HG02571 (cell line): ENCODE results near the gene PIGK.
"Not testable (repeated sequence)": the region's sequence is repeated elsewhere in the genome, so short reads cannot be mapped to it uniquely, and the experiment has no call there.

Source experiments
- ATAC-seq: cut with Tn5 transposase; IDR thresholded peaks from one replicate; pipeline ENCODE4 v1.9.1; 2021; ENCODE audit warnings: mild to moderate bottlenecking, moderate library complexity; ENCODE audit not compliant: unreplicated experiment

The PIGK gene

DNA sequence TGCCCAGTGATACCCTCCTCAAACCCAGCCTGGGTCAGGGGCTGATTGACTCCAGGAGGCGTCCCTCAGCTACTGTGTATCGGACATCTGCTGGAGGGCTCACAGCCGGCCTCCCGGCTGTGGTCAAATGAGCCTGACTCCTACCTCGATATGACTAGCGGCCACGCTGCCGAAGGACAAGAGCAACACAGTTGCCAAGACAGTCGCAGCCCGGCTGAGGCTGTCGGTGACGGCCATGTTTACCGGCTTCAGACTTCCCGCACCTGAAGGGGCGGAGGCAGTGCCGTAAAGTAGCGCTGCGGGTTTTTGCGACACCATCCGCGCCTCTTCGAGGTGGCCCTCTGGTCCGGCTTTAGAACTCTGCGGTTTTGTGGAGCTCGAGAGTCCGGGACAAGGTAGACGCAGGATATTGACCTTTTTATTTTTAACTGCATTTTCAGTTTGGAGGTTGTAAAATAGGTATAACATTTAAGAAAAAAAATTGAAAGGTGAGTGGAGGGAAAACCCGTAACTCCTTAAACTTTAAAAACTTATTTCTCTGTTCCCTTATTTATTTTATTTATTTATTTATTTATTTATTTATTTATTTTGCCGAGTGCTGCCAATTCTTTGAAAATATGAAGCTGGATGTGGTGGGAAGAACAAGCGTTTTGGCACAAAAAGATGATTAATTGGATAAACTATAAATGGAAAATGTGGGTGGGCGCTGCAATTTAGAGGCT is at the start of gene PIGK:
PIGK (minus strand) TSS at position 265 of the 722 bp plus-strand sequence; CDS start at position 237, 28 bp downstream.
- ATAC-seq = peak; percentile 94

DNA sequence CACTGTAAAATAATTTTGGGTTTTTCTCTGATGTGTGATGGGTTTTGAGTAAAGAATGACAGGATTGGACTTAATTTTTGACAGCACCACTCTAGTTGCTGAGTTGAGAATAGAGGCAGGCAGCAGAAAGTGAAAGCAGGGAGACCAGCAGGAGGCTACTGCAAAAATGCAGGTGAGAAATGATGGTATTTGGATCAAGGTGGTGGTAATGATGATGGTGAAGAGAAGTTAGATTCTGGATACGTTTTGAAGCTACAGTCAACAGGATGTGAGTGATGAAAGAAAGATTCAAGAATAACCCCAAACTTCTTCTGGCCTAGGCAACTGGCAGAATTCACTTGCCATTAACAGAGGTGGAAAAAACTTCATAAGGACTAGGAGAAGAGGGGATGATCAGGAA is 47.8 kb upstream of the PIGK start:
- ATAC-seq = no peak

DNA sequence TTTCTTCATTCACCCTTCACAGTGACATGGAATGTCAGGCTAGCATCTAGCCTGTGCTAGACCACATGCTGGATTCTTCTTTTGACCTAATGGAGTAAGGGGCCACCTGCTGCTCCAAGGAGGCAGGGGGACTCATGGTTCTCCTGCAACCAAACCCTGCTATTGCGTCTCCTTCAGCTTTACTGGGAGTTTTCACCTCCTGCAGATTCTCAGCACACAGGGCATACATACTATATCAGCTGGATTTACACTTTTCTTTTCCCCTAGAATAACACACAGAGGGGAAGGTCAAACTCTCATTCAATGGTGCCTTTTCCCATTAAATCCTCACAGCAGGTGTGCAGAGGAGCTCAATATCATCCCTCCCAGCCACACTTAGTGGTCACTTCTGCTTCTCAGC is 46.0 kb upstream of the PIGK start:
- no peak for ATAC-seq

DNA sequence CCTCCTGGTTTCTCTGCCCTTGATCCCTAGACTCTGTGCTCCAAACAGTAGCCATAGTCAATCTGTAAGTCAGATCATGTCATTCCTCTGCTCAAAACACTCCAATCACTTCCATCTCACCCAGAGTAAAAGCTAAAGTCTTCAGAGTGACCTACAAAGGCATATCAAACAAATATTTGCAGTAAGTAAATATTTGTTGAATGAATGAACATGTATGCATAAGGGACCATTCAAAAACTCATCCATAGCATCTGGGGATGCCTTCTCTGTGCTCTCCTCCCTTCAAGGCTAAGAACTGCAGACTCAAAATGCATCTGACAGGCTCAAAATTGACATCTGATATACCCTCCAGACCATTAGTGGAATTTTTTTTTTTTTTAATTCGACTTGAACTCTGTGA is 44.5 kb upstream of the PIGK start:
- no peak for ATAC-seq

DNA sequence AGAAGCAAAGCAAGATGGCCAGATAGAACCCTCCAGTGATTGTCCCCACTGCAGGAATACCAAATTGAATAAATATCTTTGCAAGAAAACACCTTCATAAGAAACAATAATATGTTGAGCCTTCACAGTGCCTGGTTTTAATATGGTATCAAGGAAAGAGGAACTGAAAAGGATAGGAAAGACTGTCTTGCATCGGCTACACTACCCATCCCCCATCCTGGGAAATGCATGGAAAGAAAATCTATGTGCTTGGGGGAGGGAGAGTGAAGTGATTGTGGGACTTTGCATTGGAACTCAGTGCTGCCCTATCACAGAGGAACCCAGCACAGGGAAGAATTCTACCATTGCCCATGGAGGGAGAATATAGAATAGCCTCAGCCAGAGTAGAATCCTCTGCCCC is 34.0 kb upstream of the PIGK start:
- ATAC-seq = no peak

DNA sequence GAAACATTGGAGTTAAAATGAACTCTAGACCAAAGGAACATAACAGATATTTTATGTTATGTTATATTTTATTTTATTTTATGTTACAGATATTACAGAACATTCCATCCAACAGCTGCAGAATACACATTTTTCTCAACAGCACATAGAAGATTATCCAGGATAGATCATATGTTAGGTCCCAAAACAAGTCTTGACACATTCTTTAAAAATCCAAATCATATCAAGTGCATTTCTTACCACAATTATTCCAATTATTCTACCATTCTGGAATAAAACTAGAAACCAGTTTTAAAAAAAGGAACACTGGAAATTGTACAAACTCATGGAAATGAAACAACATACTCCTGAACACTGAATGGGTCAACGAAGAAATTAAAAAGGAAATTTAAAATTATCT is 30.9 kb upstream of the PIGK start:
- no peak for ATAC-seq

DNA sequence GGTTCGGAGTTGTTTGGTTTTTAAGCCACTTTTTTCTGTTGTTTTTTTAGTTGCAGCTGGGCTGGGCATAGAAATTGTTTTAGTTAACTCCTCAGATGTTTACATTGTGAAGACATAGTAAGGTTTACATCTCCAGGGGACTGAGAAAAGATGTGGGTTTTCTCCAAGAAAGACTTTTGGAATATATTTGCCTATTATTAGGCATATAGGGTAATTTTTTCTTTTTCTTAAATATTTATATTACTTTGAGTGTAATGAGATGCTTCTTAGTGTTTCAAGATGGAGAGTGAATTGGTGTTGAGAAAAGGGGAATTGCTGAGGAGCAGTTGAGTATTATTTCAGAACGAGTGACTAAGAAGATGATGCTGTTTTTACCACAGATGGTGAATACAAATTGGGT is 26.6 kb upstream of the PIGK start:
- ATAC-seq = no peak

DNA sequence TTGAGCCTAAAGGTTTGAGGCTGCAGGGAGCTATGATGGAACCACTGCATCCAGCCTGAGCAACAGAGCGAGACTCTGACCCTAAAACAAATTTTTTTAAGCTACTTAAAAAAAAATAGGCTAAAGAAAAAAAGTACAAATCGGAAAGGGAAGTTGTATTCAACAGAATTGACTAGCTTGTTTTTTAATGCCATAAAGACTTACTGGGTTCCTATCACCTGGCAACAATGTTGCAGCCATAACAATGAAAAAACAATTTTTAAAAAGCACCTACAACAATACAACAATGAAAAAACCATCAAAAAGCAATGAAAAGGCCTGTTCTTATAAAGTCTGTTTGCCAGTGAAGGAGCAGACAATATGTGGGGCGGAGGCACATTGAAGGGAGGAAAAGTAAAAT is 20.1 kb upstream of the PIGK start:
- ATAC-seq = no peak

DNA sequence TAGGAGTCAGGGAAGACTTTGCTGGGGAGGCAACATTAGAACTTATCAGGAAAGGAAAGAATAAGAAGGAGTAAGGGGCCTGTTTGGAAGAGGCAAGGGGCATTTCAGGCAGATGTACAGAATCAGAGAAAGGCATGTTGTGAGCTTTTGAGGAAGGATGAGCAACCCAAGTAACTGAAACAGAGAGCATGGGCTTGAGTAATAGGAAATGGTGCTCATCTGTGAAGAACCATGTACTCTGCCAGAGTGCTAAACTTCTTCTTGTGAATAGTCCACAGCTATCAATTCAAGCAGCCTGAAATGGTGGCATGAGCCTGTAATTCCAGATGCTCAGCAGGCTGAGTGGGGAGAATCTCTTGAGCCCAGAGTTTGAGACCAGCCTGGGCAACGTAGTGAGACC is 19.2 kb upstream of the PIGK start:
- ATAC-seq = no peak

DNA sequence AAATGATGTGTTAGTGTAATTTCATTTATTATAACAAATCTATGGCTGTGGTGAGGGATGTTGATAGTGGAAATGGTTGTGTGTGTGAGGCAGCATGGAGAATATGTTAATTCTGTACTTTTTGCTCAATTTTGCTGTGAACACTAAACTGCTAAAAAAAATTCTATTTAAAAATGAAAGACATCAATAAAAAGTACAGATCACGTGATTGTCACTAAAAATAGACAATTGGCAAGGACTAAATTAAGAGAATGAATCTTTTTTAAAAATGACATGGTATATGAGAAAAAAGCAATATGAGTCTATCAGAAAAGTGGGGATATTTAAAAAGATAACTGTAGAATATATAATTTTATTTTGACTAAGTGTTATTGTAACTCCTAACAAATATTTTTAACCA is 15.7 kb upstream of the PIGK start:
- no peak for ATAC-seq

DNA sequence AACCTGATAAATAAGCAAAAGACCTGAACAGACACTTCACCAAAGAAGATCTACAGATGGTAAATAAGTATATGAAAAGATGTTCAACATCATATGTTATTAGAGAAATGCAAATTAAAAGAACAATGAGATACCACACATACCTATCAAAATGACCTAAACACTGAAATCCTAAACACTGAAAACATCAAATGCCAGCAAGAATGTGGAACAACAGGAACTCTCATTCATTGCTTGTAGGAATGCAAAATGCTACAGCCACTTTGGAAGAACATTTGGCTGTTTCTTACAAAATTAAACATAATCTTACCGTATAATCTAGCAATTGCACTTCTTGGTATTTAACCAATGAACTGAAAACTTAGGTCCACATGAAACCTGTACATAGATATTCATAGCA is 14.9 kb upstream of the PIGK start:
- no peak for ATAC-seq

DNA sequence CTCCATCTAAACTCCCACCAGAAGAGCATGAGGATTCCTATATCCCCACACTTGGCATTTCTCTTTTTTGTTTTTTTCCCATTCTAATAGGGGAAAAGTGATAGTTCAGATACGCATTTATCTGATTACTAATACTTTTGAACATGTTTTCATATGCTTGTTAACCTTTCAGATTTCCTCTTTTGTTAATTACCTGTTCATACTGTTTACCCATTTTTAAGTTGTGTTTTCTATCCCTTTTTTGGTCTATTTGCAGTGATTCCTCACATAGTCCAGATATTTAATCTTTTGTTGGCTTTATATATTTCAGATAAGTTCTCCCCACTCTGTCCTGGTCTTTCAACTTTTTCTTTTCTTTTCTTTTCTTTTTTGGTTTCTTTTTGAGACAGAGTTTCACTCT is 13.6 kb upstream of the PIGK start:
- no peak for ATAC-seq

DNA sequence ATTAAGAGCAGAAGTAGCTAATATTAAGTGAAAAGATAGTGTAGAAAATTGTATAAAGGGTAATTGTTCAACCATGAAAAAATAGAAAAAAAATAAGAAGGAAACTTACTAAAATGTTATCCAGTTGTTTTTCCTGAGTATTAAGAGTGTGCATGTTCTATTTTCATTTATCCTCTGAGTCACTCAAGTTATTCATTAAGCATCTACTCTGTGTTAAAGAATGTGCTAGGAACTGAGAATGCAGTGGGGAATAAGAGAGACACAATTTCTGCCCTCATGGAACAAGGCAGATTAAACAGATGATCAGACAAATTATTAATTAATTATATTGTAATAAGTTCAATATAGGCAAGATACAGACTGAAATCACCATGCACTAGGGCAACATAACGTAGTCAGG is 10.8 kb upstream of the PIGK start:
- no peak for ATAC-seq

DNA sequence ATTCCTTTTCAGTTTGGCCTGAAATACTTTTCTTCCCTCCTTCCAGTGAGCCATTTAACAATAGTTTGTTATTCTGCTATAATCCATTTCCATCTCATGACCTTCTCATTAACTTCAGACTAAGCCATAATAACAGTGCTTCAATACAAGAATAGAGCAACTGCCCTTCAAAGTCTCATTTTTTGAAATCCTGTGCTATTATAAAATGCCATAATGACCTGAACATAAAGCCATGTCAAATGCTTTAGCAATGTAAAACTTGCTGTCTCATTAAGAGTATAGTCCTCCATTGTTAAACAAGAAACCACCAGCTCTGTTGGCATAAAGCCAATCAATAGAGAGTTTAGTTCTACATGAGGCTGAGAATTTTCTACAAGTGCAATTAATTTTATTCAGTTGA is 9.6 kb upstream of the PIGK start:
- ATAC-seq = no peak

DNA sequence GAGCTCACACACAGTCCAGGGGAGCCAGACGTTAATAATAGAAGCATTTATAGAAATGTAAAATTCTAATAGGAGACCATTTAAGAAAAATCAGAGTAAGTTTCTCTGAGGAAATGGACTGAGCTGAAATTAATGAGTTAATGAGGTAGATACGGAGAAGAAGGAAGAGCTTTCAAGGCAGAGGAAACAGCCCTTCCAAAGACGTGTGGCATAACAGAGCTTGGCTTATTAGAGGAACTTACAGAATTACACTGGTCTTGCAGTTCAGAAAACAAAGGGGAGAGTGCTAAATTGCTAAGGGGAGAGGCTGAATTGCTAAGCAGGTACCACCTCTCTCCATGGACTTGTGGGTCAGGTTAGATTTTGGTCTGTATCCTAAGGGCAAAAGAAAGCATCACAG is 8.2 kb upstream of the PIGK start:
- no peak for ATAC-seq

DNA sequence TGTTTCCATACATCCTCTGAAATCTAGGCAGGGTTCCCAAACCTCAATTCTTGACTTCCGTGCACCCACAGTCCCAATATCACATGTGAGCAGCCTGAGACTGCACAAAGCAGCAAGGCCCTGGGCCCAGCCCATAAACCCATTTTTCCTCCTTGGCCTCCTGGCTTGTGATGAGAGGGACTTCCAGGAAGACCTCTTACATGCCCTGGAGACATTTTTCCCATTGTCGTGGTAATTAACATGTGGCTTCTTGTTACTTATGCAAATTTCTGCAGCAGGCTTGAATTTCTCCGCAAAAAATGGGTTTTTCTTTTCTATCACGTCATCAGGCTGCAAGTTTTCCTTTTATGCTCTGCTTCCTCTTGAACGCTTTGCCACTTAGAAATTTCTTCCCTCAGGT is 3.3 kb upstream of the PIGK start:
- ATAC-seq = no peak

DNA sequence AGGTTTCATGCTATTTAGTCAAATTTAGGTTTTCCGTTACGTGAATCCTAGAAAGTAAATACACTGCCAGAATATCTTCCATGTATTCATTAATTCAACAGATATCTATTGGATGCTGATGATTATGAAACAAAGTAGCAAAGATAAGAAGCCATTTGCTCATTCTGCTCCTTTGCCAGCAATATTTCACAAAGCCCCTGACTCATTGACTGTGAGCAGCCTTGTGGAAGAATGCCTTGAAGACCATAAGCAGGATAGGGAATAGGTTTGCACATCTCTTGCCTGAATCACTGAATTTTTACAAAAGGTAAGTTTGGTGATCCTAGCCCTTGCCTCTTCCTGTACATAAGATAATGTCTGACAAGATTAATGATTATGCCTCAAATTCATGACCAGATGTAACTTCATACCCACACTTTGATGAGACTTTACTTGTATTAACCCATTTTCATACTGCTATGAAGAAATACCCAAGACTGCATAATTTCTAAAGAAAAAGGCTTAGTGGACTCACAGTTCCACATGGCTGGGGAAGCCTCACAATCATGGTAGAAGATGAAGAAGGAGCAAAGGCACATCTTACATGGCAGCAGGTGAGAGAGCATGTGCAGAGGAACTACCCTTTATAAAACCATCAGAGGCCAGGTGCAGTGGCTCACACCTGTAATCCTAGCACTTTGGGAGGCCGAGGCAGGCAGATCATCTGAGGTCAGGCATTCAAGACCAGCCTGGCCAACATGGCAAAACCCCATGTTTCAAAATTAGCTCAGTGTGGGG is 1.6 kb upstream of the PIGK start:
- no peak for ATAC-seq

DNA sequence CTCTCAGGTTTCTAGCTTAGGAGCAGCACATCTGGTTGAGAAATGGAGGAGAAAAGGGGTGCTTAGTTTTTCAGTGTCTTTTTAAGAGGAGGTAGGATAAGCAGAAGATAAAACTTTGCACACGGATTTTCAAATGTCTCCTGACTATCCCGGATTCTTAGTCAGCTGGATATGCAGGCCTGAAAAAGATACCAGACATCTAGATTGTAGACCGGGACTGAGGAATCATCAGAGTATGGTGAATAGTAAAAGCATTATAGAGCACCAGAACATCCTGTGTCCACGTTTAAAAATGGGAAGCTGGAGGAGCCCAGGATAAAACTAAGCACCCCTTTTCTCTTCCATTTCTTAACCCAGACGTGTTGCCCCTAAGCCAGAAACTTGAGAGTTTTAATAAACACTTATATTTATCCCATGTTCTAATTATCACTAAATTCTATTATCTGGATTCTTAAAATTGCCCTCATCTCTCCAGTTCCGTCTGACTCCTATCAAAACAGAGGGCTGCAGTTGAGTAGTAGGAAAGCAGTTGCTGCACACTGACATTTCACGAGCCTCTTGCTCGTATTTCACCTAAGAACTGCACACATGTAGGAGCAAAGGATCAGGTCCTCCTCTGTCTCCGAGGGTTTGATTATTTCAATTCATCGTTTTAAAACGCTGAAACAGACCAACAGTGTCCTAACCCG is 609 bp downstream of the PIGK start:
- ATAC-seq = peak; percentile 32

DNA sequence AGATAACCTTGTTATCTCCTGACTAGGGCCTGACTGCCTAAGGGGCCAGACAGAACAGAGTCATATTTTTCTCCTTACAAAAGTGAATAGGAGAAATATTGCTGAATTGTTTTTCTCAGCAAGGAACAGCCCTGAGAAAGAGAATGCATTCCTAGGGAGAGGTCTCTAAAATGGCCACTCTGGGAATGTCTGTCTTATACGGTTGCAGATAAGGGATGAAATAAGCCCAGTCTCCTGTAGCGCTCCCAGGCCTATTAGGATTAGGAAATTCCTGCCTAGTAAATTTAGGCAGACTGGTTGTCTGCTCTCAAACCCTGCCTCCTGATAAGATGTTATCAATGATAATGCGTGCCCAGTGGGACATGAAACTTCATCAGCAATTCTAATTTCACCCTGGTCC is 15.2 kb downstream of the PIGK start:
- not testable (repeated sequence) for ATAC-seq

DNA sequence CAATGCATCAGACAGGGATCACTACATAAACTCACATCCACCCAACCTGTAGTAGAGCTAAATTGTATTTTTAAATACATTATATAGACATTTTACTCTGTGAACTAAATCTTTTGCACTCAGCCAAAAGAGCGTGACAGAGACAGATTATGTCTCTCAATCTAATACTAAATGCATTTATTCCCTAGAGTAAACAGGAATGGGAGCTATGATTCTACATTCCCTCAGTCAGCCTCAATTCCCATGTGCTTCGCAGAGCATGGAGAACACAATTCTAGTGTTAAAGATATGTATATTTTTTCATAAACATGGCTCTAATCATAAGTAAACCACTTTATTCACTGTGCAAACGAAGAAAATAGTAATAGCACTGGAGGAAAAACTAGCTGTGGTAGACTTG is 16.5 kb downstream of the PIGK start:
- ATAC-seq = no peak

DNA sequence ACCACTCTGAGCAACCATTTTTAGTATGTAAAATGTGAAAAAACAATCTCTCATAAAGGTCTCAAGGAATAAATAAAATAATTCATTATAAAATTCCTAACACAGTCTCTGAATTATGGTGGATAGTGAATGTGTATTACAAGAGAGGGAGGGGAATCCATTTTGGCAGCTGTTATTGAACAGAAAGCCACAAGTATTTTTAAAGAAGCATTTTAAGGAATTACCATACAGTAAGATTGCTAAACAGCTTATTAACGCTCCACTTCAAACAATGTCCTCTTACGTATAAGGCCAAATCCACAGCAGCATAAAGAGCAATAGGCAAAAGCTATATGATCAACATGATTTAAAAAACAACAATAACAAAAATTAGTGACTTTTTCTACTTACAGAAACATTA is 18.4 kb downstream of the PIGK start:
- no peak for ATAC-seq

DNA sequence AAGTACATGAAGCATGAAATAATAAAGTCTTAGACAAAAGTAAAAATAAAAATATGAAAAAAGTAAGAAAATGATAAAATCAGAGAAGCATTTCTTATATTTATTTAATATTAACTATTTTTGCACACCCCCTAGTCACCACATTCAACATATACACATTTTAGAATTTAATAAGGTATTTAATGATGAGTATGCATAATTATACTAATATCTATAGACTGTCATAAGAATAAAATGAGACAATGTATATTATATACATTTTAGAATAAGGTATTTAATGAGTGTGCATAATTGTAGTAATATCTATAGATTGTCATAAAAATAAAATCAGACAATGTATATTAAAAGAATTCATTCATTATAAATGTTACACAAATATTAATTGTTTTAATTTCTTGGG is 18.9 kb downstream of the PIGK start:
- no peak for ATAC-seq
